Vagina (tissue), 2 donors: ENCODE data around the gene TST. TPM values are rescaled to one million over a fixed set of nuclear protein-coding genes. Genes with fewer than 3 reads are reported as not detected.
A peak's percentile ranks its signal among the peaks of the same experiment; 100 is the strongest.

Source experiments
- DNase-seq, 2 donors: peaks; one replicate each; pipeline ENCODE4 v3.0.0-alpha.2; 2017; ENCODE audit errors: extremely low spot score in 2 of 2
- H3K27ac ChIP-seq: fragments of 200-600 bp; sonication (generic); one replicate; pipeline ENCODE4 v1.5.1; 2019
- H3K27me3 ChIP-seq: fragments of 200-600 bp; sonication (generic); one replicate; pipeline ENCODE4 v1.5.1; 2019
- H3K36me3 ChIP-seq, 2 donors: fragments of 200-600 bp; sonication (generic); one replicate each; pipeline ENCODE4 v1.5.1; 2017 to 2019
- H3K4me1 ChIP-seq: fragments of 200-600 bp; sonication (generic); one replicate; pipeline ENCODE4 v1.5.1; 2019
- H3K4me3 ChIP-seq, 2 donors: fragments of 200-600 bp; sonication (generic); 1 replicate in 1 of 2; 2 replicates in 1 of 2; pipeline ENCODE4 v1.5.1; 2016 to 2019
- H3K9me3 ChIP-seq: fragments of 200-600 bp; sonication (generic); one replicate; pipeline ENCODE4 v1.5.1; 2019
- POLR2A ChIP-seq, 2 donors: fragments of 450-650 bp; IDR thresholded peaks; one replicate each; pipeline ENCODE4 v1.6.1; 2017; ENCODE audit warnings: antibody characterized with exemption in 2 of 2, mild to moderate bottlenecking in 2 of 2, moderate library complexity in 2 of 2
- POLR2AphosphoS5 ChIP-seq, 2 donors: sonication (generic); formaldehyde crosslinking; IDR thresholded peaks; one replicate each; pipeline ENCODE4 v1.9.0; 2017; ENCODE audit warnings: antibody characterized with exemption in 2 of 2, mild to moderate bottlenecking in 2 of 2, low read depth in 1 of 2; ENCODE audit not compliant: insufficient read depth in 1 of 2
- intact Hi-C: fragments of 100-400 bp; cut with DNase I; formaldehyde crosslinking; loops from one replicate; pipeline ENCODE4 v1.15.1; 2023
- total RNA-seq: library from RNA; depleted of rRNA; stranded (reverse); fragments of >200 nt; gene quantifications from one replicate; pipeline ENCODE4 v1.2.3, GENCODE V29; 2016
- TF ChIP-seq, protein P1 (sequence below), 3 experiments: fragments of 450-650 bp in 2 of 3; fragments of 200-600 bp in 1 of 3; sonication (generic) in 1 of 3; IDR thresholded peaks; one replicate each; pipeline ENCODE4 v1.5.1; 2017 to 2019; ENCODE audit warnings: antibody characterized with exemption in 3 of 3, mild to moderate bottlenecking in 2 of 3, moderate library complexity in 2 of 3

TST gene
- total RNA-seq = 50.8 TPM

DNA sequence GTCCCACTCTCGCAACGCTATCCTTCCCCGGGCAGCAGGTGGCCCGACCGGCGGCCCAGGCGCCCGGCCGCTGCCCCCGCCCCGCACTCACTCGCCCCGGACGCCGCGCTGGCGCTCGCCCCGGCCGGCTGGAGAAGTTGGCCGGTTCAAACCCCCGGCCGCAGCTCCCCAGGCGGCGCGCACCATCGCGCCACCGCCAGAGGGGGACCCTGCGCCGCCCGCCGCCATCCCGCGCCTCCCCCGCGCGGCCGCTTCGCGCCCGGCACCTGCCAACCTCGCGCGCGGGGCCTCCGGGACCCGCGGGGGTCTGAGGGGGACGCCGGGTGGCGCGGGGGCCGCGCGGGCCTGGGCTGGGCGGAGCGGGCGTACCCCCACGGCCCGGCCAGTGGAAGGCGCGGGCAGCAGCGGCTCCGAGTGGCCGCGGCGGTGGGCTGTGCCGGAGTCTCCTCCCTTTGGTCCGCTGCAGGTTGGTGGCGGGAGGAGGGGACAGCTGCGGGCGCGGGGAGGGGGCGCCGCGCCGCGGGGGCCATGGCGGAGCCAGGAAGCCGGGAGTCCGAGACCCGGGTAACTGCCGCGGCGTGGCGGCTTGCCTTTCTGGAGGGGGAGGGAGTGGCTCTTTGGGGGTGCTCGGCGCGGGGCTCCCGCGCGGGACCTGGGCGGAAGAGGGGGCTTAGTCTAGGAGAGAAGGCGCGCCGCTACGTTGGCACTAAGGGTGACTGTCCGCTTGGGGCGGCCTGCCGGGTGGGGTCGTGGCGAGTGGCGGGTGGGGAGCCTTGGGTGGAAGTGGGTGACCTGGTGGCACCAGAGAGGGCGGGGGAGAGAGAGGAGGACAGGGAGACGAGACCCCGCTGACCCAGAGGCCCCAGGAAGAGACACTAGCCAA lies at the start of gene TST, which contains the start of gene MPST:
Gene TST, minus strand, starts transcription at position 139 of the 883 bp plus-strand sequence. CDS start 715 bp downstream, outside the sequence.
Gene MPST, plus strand, starts transcription at position 434 of the 883 bp plus-strand sequence. Its CDS starts 95 bp downstream, at position 529.
- no peak for DNase-seq
- peak within 1 kb of the TSS; percentile 97 for H3K27ac ChIP-seq
- peaks cover 0 to 12% of the 10 kb centered on the region in 2 donors for H3K36me3 ChIP-seq
- TF ChIP-seq POLR2A (IDR thresholded peaks at IDR 0.05) = peak in 1 of 2 donors; percentile 63
- TF ChIP-seq, protein P1, sequence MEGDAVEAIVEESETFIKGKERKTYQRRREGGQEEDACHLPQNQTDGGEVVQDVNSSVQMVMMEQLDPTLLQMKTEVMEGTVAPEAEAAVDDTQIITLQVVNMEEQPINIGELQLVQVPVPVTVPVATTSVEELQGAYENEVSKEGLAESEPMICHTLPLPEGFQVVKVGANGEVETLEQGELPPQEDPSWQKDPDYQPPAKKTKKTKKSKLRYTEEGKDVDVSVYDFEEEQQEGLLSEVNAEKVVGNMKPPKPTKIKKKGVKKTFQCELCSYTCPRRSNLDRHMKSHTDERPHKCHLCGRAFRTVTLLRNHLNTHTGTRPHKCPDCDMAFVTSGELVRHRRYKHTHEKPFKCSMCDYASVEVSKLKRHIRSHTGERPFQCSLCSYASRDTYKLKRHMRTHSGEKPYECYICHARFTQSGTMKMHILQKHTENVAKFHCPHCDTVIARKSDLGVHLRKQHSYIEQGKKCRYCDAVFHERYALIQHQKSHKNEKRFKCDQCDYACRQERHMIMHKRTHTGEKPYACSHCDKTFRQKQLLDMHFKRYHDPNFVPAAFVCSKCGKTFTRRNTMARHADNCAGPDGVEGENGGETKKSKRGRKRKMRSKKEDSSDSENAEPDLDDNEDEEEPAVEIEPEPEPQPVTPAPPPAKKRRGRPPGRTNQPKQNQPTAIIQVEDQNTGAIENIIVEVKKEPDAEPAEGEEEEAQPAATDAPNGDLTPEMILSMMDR (IDR thresholded peaks at IDR 0.05) = peak in 1 of 3 experiments; percentile 6
- TF ChIP-seq POLR2AphosphoS5 (IDR thresholded peaks at IDR 0.05; ENCODE audit: insufficient read depth in 1 of 2, low read depth in 1 of 2) = no peak
- no peaks in the 10 kb centered on the region for H3K9me3 ChIP-seq
- H3K4me1 ChIP-seq = peaks cover 64% of the 10 kb centered on the region
- intact Hi-C loops = no loop called here
- H3K4me3 ChIP-seq = peak within 1 kb of the TSS; percentile 96 to 99
- H3K27me3 ChIP-seq = no peaks in the 10 kb centered on the region

GRCh38 chr22:37068859-37069258 lies 49.6 kb upstream of the TST start:
- Histone ChIP-seq H3K4me1 (no peaks in the 10 kb centered on the region), H3K9me3 (no peaks in the 10 kb centered on the region), H3K36me3 (no peaks in the 10 kb centered on the region), H3K4me3 (no peak overlapping the region), H3K27me3 (peaks cover 10% of the 10 kb centered on the region), H3K27ac (no peak overlapping the region)
- intact Hi-C loops = no loop called here
- DNase-seq = no peak
- TF ChIP-seq POLR2AphosphoS5 (IDR thresholded peaks at IDR 0.05; ENCODE audit: insufficient read depth in 1 of 2, low read depth in 1 of 2) (no peak), POLR2A (IDR thresholded peaks at IDR 0.05) (no peak)
- TF ChIP-seq, protein P1 (IDR thresholded peaks at IDR 0.05) = no peak

GRCh38 chr22:37067428-37067827 lies 48.2 kb upstream of the TST start:
- intact Hi-C loops = no loop called here
- Histone ChIP-seq H3K4me1 (no peaks in the 10 kb centered on the region), H3K9me3 (no peaks in the 10 kb centered on the region), H3K27me3 (peaks cover 10% of the 10 kb centered on the region), H3K36me3 (no peaks in the 10 kb centered on the region), H3K27ac (no peak overlapping the region), H3K4me3 (no peak overlapping the region)
- no peak for DNase-seq
- TF ChIP-seq POLR2AphosphoS5 (IDR thresholded peaks at IDR 0.05; ENCODE audit: insufficient read depth in 1 of 2, low read depth in 1 of 2) (no peak), POLR2A (IDR thresholded peaks at IDR 0.05) (no peak)
- TF ChIP-seq, protein P1 (IDR thresholded peaks at IDR 0.05) = no peak

- Histone ChIP-seq H3K9me3 (no peaks in the 10 kb centered on the region), H3K27ac (no peak overlapping the region), H3K27me3 (peaks cover 10% of the 10 kb centered on the region), H3K4me1 (no peaks in the 10 kb centered on the region), H3K4me3 (no peak overlapping the region), H3K36me3 (no peaks in the 10 kb centered on the region)
- intact Hi-C loops = no loop called here
- TF ChIP-seq, protein P1 (IDR thresholded peaks at IDR 0.05) = no peak
- TF ChIP-seq POLR2A (IDR thresholded peaks at IDR 0.05) (no peak), POLR2AphosphoS5 (IDR thresholded peaks at IDR 0.05; ENCODE audit: insufficient read depth in 1 of 2, low read depth in 1 of 2) (no peak)
- no peak for DNase-seq
These were observed 46.7 kb upstream of the TST start for GRCh38 chr22:37065961-37066360.

GRCh38 chr22:37065180-37065579 lies 45.9 kb upstream of the TST start:
- Histone ChIP-seq H3K4me1 (no peaks in the 10 kb centered on the region), H3K36me3 (peaks cover 0 to 7% of the 10 kb centered on the region in 2 donors), H3K4me3 (no peak overlapping the region), H3K27ac (no peak overlapping the region), H3K27me3 (peaks cover 10% of the 10 kb centered on the region), H3K9me3 (no peaks in the 10 kb centered on the region)
- DNase-seq = no peak
- intact Hi-C loops = no loop called here
- TF ChIP-seq POLR2AphosphoS5 (IDR thresholded peaks at IDR 0.05; ENCODE audit: insufficient read depth in 1 of 2, low read depth in 1 of 2) (no peak), POLR2A (IDR thresholded peaks at IDR 0.05) (no peak)
- TF ChIP-seq, protein P1 (IDR thresholded peaks at IDR 0.05) = no peak
